T1000 (cell line): ENCODE measurements around the gene DOCK8.

Experiments
- DNase-seq: peaks from one replicate; lab custom pipeline; 2025; ENCODE audit warnings: mixed read lengths; lab: John Stamatoyannopoulos, UW

Gene DOCK8

DNA sequence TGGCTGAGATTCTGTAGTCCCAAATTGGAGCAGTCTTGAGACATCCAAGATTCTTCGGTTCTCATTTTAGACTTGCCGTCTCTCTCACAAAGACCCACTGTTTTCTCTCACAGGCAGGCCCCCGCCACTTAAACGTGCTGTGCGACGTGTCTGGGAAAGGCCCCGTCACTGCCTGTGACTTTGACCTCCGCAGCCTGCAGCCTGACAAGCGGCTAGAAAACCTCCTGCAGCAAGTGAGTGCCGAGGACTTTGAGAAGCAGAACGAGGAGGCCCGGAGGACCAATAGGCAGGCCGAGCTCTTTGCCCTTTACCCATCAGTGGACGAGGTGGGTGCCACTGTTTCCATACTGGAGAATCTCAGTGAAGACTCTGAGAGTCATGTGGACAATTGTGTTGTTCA is 97.2 kb downstream of the DOCK8 start:
- DNase-seq: no peak

DNA sequence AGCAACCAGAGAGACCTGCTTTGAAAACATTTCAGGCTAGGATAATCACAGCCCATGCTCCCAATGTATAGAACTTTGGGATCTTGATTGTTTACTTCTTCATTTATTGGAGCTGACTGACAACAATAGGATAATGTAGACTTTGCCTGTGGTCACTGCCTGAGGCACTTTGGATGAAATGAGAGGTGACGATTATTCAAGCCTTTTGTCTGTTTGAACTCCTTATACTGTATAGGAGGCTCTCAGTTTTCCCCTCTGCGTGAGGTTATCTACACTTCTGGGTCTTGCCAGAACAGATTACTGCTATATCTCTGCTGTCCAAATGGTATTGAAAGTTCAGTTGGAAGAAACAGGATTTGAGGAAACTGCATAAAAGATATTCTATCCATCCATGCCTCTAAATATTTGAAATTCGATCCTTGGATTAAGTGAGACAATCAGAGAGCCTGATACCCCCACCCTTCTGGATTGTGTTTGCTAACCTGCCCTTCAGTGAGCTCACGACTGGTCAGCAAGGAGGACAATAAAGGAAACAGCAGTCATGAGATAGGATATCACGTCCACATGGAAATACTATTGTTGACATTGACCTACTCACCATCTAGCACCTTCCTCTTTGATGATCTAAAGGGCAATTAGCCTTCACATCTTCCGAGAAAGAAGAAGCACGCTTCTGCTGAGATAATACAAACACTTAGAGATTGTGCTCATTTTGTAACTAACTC is 98.1 kb downstream of the DOCK8 start:
- no peak for DNase-seq

DNA sequence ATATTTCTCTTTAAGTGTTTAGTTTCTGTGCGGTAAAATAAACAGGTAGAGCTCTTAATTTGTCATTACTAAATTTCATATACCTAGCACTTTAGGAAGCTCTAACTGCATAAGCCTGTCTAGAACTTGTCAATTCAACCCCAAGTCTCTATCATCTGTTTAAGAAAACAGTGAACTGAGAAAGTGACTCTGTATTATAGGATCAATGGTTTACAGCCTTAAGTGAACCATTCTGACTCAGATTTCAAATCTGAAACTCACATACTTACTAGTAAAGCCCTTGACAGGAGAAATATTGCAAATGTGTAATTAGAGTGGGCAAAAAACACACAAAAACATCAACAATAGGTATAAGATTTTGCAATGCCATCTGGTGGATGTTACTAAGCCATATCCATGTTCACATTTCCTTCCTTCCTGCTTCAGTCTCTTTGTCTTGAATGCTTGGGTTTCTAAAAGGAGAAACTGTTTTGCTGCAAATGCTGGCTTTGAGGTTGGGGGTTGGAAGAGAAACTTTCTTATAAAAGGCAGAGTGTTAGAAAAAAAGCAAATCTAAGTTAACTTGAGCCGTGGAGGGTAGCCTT is 101.8 kb downstream of the DOCK8 start:
- no peak for DNase-seq

DNA sequence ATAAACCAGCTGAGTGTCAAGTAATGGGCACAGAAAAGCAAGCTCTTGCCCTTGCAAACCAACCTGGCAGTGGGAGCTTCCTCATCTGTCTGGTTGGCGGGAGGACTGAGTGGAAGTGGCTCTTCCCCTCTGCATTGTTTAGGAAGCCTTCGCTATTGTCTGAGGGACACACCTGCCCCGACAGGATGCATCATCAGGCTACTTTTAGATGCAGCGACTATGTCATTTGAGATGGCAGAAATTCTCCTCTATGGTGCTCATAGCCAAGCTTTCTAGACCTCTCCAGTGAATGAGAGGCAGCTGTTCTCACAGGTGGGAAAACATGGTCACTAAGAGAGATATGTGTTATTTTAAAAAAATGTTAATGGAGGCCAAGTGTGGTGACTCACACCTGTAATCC is 104.0 kb downstream of the DOCK8 start:
- no peak for DNase-seq

DNA sequence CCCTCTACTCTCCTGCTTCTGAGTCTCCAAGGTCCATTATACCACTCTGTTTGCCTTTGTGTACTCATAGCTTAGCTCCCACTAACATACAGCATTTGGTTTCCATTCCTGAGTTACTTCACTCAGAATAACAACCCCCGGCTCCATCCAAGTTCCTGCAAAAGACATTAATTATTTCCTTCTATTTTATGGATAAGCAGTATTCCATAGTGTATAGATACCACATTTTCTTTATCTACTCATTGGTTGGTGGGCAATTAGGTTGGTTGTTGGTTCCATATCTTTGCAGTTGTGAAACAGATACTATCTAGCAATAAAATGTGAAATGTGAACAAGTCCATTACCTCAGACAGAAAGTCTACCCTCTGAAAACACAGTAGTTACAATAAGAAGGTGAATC is 110.3 kb downstream of the DOCK8 start:
- no peak for DNase-seq

DNA sequence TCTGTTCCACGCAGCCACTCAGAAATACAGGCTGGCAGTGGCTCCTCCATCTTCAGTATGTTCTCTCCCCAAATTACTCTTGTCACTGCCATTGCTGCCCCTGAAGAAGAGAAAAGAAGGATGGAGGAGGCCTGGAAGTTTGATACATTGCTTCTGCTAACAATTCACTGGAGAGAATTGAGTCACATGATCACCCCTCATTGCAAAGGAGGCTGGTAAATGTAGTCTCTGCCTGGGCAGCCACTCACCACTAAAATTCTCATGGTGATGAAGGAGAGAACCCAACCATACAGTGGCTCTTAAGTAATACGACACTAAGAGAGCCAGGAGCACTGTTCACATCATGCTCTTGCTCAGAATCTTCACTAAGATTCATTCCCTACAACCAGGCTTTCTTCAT is 112.0 kb downstream of the DOCK8 start:
- no peak for DNase-seq

DNA sequence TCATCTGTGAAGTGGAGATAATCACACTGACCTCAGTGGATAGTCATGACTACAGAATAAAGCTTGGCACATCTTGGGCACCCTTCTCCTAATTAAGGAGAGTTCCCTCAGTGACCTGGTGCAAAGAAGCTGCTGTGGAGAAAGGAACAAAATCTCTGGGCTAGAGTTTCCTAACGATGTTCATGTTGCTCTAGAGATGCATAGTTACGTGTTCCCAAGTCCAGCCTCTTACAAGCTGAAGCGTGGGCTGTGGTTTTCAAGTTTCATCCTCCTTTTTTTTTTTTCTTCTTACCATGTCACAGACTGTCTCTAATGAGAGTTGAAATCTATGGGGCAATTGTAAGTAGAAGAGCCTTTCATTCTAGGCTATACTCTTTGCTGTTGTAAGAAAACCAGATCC is 113.8 kb downstream of the DOCK8 start:
- no peak for DNase-seq

DNA sequence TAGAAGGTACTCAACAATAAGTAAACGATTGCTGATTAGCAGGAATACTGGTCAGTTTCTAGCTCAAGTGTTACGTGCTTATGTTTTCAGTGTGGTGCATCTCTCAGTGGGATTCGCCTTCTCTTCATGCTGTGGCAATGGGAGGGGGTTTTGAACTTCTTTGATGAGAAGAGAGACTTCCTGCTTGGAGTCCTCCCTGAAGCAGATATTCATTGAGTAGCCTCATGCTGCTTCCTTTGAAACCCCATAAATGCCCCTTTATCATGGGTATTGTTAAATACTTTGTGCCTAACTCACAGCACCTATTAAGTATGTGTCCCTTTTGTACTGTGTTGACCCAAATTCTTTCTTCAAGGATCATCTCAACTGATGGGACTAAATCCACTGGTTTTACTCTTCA is 116.5 kb downstream of the DOCK8 start:
- DNase-seq: no peak

DNA sequence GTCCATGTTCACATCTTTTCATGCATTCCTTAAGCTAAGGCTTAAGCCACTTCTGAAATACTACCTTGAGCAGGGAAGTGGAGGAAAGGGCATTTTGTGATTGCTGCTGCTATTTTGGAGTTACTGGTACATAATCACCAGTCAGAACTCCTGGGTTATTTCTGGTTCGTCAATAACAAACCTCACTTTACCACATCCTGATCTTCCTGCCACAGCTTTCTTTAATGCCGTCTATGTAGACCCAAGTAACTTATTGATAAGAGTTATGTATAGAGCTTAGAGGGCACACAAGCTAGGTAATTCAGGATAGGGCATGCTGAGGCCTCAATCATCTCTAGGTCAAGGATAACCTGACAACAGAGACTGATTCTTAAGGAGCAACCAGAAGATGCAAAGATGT is 120.7 kb downstream of the DOCK8 start:
- no peak for DNase-seq

DNA sequence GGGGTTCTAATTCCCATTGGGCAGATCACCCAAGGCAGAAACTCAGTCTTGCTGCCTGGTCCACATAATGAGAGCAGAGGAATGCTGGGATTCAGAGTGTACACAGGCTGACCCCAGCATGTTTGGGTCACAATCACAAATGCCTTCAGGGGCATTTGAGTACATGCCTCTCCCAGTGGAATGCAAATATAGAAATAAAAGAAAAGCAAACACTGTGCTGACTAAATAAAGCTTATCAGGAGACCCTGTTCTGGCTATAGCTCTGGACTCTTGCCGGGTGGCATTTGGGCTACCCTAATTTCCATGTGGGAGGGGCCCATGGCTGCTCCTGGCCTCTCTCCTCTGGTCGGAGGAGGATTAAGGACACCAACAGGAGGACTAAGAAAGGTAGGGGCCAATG is 121.4 kb downstream of the DOCK8 start:
- DNase-seq: no peak

DNA sequence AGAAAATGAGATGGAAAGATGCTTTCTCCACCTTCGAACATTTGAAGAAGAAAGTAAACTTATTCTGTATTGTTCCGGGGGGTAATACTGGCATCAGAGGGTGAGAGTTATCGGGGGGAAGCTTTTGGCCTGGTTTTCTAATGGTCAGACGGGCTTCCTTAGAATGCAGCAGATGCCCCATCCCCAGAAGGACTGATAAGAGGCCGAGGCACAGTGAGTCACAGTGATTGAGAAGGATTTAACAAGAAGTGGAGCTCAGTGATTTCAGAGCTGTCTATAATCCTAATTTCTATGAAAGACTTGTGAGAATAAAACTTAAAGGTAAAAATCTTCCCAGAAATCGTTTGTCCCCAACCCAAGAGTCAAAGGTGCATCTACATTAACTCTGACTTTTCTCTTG is 123.9 kb downstream of the DOCK8 start:
- DNase-seq: no peak

DNA sequence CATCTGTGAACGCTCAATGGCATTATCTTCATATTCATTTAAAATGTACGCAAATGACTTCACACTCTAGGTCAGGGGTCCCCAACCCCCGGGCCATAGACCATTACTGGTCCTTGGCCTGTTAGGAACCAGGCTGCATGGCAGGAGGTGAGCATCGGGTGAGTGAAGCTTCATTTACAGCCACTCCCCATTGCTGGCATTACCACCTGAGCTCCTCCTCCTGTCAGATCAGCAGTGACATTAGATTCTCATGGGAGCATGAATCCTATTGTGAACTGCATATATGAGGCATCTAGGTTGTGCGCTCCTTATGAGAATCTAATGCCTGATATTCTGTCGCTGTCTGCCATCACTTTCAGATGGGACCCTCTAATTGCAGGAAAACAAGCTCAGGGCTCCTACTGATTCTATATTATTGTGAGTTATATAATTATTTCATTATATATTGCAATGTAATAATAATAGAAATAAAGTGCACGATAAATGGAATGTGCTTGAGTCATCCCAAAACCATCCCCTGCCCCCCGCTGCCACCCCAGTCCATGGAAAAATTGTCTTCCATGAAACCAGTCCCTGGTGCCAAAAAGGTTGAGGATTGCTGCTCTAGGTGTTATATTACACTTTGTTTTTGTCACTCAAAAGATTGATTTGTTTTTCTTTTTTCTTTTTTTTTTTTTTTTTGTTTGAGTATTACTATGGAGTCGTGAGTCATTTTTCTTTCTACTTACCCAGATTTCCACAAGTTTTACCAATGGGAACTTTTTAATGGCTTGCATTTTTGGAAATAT is 127.2 kb downstream of the DOCK8 start:
- no peak for DNase-seq

DNA sequence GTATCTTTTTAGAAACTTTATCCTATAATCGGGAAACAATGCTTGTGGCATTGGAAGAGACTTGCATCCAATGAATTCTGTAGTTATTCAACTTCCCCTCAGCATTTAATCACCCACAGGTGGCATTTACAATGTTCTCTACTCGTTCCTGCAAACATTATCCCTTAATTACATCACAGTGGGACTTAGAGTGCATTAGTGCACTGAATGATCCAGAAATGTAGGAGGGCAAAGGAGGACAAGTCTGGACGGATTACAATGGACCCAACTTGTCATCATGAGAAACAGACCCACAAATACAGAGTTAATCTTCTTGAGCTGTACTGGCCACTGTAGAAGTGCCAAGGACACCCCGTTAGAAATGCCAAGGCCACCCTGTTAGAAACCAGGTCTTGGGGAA is 129.1 kb downstream of the DOCK8 start:
- DNase-seq: no peak

DNA sequence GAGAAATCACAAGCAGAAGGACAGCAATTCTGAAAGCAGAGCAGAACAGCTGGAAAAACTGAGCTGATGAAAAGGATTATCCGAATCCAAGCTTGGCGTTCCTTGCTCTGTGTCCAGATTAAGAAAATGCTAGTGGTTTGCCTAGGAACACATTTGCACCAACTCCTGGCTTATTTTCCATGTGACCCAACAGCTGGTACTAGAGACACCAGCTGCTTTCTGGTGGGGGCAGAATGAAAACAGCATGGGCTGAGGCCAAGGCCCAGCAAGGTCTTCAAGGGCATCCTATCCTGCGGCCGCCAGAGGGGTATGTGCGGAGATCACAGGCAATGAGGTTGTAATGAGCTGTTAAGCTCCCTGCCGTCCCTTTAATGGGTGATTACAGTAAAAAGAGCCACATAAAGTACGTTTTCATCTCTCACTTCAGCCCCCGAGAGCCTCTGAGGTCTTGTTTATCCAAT is 131.5 kb downstream of the DOCK8 start:
- DNase-seq: no peak

DNA sequence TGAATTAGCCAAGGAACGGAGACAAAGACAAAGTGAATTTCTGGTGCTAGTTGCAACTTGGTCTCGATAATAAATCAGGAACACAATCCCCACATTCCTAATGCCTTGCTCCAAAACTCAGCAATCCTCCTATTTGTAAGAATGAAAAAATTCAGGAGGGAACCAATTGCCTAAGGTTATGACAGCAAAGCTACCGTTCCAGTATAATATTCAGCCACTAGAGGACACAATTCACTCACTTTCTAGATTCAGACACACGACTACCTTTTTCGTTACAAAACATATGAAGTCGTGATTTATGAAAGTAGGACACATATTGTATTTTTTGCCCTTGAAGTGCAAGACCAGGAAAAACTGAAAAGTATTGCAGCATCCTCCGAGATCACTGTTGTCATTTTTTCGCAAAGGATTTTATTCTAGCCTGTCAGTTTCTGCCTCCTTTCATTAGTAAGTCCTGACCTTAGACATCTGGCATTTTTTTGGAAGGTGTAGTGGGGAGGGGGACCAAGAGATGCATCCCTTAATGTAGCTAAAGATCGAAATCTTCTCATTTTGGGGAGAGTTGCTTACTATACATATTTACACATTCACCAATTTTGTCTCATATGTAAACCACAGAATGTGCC is 133.1 kb downstream of the DOCK8 start:
- DNase-seq: no peak

DNA sequence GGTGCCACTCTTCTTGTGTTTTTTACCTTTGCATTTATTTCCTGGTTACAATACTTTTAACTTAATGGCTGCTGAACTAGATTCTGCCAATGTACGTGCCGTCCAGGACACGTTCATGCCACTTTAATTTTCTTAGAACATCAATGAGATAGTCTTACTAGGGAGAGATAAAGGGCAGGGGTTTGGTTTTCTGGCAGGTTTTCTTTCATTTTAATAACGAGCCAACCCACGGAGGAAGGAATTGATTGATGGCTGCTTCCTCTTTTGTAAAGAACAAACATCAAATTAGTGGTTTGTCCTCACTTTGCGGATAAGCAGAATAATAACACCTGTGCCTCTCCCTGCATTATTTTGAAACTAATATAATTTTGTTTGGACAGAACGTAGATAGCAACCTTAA is 135.7 kb downstream of the DOCK8 start:
- no peak for DNase-seq

DNA sequence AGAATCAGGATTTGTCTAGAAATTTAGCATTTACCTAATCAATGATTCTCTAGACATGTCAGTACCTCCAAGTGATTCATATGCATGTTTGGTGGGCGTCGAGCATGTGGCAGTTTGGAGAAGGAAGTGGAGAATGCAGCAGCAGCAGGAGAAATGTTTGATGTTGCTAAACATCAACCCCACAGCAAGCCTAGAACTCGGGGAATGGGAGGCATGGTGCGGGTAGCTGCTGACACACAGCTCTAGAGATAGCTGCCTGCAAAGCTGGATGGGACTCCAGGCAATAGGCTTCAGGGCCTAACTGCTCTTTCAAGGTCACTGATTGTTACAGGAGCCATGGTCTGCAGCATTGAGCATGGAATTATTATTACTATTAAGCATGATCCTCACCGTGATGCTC is 137.3 kb downstream of the DOCK8 start:
- no peak for DNase-seq

DNA sequence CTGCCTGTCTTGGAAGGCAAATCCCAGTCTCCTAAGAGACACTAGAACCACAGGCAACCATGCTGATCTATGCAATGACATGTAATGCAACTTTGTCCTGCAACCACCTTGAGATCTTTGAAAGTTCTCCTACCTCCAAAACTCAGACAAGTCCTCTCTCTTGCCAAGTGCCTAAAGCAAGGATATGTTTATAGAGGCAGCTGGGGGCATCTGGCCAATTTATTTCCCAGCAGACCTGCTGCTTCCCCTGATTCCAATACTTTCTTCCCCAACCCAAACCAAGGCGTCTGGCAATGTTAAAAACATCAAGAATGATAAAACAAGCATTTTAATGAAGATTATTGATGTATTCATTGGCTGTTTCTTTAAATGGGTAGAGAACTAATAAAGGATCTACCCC is 138.4 kb downstream of the DOCK8 start:
- DNase-seq: no peak

DNA sequence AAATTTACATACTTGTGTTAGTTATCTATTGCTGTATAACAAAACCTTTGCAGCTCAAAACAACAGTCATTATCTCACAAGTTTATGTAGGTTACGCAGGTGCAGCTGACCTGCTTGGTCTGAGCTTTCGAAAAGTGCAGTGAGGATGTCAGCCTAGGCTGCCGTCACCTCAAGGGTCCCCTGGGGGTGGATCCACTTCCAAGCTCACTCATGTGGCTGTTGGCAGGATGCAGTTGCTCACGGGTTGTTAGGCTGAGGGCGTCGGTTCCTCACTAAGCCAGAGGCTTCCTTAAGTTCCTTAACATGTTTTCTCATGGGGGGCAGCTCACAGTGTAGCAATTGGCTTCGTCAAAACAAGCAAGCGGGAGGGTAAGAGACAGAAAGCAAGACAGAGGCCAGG is 139.8 kb downstream of the DOCK8 start:
- DNase-seq: no peak

DNA sequence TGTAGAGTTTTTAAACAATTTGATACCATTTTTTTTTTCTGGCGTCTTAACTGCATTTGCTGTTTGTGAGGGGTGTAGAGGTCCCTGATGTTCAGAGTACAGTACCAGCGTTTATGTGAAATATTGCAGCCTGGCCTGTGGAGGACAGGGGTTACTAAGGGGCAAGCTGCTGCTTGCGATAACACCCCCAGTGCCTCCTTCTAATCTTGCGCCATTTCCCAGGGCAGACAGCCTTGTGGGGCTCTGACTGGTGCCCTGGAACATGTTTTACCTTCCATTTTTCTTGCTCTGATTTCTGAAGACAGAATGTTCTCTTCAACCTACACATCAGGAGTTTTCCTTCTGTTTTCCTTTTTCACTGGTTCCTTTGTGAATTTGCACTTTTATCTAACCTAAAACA is 142.9 kb downstream of the DOCK8 start:
- DNase-seq: no peak

DNA sequence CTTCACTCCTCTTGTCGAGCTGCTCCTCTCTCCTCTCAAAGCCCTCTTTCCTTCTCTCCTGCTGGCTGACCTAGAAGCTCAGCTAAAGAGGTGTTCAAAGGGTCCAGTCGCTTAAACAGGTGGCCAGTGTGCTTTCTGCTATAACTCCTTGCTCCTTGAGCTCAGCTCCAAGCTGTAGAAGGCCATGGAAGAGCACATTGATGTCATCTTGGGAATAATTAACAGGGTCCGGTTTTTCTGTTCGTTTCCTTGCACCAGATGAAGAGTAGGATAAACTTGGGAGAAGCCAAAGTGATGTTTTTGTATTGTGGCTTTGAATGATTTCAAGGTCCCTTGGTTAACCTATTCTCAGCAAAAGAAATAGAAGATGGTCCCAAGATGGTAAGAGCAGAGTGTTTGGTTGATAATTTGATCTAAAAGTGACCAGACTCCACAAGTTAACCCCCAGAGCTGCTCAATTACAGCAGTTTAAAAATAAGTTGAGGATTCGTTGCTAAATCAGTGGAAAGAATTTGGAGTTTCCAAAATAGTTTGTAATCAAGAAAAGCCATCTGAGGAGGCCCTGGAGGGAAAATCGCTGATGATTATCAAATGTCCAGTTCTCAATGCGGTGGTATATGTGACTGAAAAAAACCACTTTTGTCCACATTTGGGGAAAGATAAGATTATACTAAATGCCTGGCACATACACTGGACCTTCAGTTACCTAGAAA is 148.1 kb downstream of the DOCK8 start:
- DNase-seq: no peak

DNA sequence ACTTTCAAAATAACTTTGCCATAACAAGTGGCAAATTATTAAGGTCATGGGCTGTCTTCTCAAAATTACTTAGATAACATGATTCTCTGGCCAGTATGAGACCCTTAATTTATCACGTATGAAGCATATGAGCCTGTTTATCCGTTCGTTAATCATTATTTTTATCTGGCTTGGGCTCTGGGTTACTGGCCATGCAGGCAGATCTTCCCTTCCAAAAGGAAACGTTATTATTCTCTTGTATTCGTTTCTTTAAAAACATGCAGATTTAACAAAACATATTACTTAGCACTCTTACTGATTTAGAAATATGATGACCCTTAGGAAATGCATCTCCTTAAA is 148.6 kb downstream of the DOCK8 start:
- no peak for DNase-seq
